T-helper 1 cell treated with Interleukin-12 subunit alpha and Interleukin-12 subunit beta and Interleukin-4 antibody, amounts not matched to agents 30 μg/mL and 1 μg/mL, for 36 hours (primary cell): Measurements from ENCODE around the gene UNC5C.

Source experiments
- H3K27ac Mint-ChIP-seq: one replicate; pipeline ENCODE4 v1.8.0; 2021; ENCODE audit warnings: mild to moderate bottlenecking, mixed read lengths
- H3K27me3 Mint-ChIP-seq: one replicate; pipeline ENCODE4 v1.8.0; 2021; ENCODE audit warnings: low read depth, mixed read lengths
- H3K36me3 Mint-ChIP-seq: one replicate; pipeline ENCODE4 v1.8.0; 2021; ENCODE audit warnings: low read depth, mixed read lengths
- H3K4me1 Mint-ChIP-seq: one replicate; pipeline ENCODE4 v1.8.0; 2021; ENCODE audit warnings: low read depth, mixed read lengths
- H3K4me3 Mint-ChIP-seq: one replicate; pipeline ENCODE4 v1.8.0; 2021; ENCODE audit warnings: mild to moderate bottlenecking, moderate library complexity, mixed read lengths
- H3K9me3 Mint-ChIP-seq: one replicate; pipeline ENCODE4 v1.8.0; 2021; ENCODE audit warnings: mixed read lengths

The UNC5C gene

GRCh38 chr4:95231681-95232080 is 317.1 kb downstream of the UNC5C start:
- H3K27me3 Mint-ChIP-seq: no peaks in the 10 kb centered on the region
- H3K4me1 Mint-ChIP-seq: no peaks in the 10 kb centered on the region

GRCh38 chr4:95225849-95226248 is 322.9 kb downstream of the UNC5C start:
- Mint-ChIP-seq H3K4me3 (no peak overlapping the region), H3K27me3 (no peaks in the 10 kb centered on the region), H3K36me3 (no peaks in the 10 kb centered on the region), H3K27ac (no peak overlapping the region), H3K9me3 (no peaks in the 10 kb centered on the region), H3K4me1 (no peaks in the 10 kb centered on the region)

More at GRCh38 chr4:95231681-95232080, 317.1 kb downstream of the UNC5C start:
- Mint-ChIP-seq H3K4me3 (no peak overlapping the region), H3K9me3 (no peaks in the 10 kb centered on the region), H3K36me3 (no peaks in the 10 kb centered on the region), H3K27ac (no peak overlapping the region)

DNA sequence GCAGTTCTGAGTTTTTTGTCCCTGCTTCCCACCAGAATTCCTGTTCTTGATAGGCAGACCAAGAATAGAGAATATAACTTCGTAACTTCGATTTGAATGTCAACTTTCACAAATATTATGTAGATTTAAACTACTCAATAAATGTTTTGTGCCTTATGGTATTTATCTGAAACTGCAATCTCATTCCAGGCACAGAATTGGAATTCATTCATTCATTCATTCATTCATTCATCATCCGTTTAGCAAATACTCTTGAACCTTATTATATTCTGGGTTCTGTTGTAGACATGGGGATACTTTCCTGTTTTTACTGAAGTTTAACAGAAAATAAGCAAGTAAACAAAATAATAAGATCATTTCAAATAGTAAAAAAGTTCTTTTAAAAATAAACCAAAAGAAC is 324.4 kb downstream of the UNC5C start:
- Mint-ChIP-seq H3K9me3 (no peaks in the 10 kb centered on the region), H3K4me3 (no peak overlapping the region), H3K27me3 (no peaks in the 10 kb centered on the region), H3K36me3 (no peaks in the 10 kb centered on the region), H3K27ac (no peak overlapping the region), H3K4me1 (no peaks in the 10 kb centered on the region)

DNA sequence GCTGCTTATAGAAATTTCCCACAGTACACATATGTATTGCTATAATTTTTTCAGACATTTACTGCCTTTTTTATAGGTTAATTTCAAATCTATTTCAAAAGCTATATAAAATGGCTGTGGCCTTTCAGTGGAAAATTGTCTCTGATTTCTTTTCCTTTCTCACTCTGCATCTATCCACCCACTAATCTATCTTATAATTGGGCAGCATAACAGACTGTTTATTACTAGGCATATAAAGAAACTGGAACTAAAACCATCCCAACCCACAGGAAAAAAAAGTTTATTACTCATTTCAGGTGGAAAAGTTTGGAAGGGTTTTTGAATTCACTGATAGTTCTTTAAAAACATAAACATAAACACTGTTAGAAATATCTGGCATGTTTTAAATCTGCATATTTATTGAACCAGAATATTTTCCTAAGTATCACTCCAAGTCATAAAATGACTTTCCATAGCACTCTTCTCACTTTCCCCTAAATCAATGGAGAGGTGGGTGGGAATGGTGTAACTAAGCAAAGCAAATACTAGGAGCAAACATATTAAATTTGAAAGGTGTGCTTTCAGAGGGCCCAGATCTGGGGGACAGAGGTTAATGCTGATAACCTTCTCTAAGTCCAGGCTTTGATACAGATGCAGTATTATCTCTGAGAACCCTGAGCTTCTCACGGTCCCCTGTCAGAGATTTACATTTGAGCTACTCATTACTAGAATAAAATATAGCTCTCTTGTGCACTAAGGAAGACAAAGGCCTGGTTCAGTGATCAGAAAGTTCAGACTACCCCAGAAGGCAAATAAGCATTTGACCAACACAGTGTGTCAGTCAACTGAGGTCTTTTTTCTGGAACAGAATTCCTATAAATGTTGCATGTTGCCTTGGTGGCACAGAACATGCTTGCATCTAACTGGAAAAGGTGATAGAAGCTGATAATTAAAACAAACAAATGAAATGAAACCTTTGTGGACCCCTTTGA is 328.3 kb downstream of the UNC5C start:
- no peak overlapping the region for H3K4me3 Mint-ChIP-seq
- no peaks in the 10 kb centered on the region for H3K36me3 Mint-ChIP-seq
- no peak overlapping the region for H3K27ac Mint-ChIP-seq
- H3K27me3 Mint-ChIP-seq: no peaks in the 10 kb centered on the region
- H3K4me1 Mint-ChIP-seq: no peaks in the 10 kb centered on the region
- no peaks in the 10 kb centered on the region for H3K9me3 Mint-ChIP-seq

DNA sequence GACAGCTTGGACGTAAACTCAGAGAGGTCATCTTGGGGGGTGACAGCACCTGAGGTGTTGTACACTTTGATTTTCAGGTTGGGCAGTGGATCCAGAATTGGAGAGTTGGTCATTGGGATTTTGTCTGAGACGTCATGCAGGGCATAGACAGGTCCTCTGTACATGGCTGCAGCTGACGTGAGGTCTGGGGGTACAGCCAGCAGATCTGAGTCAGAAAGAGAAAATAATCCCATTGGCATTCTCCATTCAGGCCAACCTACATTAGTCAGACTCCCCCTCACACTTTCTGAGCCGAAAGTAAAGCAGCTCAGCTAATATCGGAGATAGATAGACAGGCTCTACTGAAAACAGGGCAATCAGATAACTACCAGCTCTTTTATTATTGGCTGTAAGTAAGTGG is 329.7 kb downstream of the UNC5C start:
- H3K27ac Mint-ChIP-seq: no peak overlapping the region

DNA sequence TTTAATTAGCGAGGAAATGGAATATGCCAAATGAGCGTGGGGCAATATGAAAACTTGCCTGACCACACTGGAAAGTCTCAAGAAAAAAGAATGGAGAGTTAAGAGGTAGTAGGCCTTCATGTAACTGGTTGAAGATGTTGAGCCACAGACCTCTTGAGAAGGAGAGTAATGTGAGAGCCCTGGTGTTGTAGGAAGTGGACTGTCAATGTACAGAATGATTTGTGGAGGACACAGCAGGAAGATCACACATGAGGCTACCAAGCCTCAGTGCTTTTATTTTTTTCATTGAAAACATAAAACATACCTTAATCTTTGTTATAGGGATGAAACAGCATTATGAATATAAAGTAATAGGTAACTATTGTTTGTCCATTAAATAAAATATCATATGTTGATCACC is 331.6 kb downstream of the UNC5C start:
- Mint-ChIP-seq H3K9me3 (no peaks in the 10 kb centered on the region), H3K4me3 (no peak overlapping the region), H3K27me3 (peaks cover 3% of the 10 kb centered on the region), H3K27ac (no peak overlapping the region), H3K4me1 (no peaks in the 10 kb centered on the region), H3K36me3 (no peaks in the 10 kb centered on the region)

More for the DNA sequence above, 329.7 kb downstream of the UNC5C start:
- Mint-ChIP-seq H3K9me3 (no peaks in the 10 kb centered on the region), H3K36me3 (no peaks in the 10 kb centered on the region), H3K27me3 (no peaks in the 10 kb centered on the region), H3K4me1 (no peaks in the 10 kb centered on the region), H3K4me3 (no peak overlapping the region)

- H3K27ac Mint-ChIP-seq: no peak overlapping the region
- H3K4me1 Mint-ChIP-seq: no peaks in the 10 kb centered on the region
- no peaks in the 10 kb centered on the region for H3K9me3 Mint-ChIP-seq
- no peak overlapping the region for H3K4me3 Mint-ChIP-seq
- H3K27me3 Mint-ChIP-seq: peaks cover 3% of the 10 kb centered on the region
- no peaks in the 10 kb centered on the region for H3K36me3 Mint-ChIP-seq
Observed at GRCh38 chr4:95216636-95217035, 332.1 kb downstream of the UNC5C start.

GRCh38 chr4:95215991-95216605 is 332.7 kb downstream of the UNC5C start:
- Mint-ChIP-seq H3K4me3 (no peak overlapping the region), H3K9me3 (no peaks in the 10 kb centered on the region), H3K36me3 (no peaks in the 10 kb centered on the region), H3K27me3 (peaks cover 3% of the 10 kb centered on the region), H3K4me1 (no peaks in the 10 kb centered on the region), H3K27ac (no peak overlapping the region)

DNA sequence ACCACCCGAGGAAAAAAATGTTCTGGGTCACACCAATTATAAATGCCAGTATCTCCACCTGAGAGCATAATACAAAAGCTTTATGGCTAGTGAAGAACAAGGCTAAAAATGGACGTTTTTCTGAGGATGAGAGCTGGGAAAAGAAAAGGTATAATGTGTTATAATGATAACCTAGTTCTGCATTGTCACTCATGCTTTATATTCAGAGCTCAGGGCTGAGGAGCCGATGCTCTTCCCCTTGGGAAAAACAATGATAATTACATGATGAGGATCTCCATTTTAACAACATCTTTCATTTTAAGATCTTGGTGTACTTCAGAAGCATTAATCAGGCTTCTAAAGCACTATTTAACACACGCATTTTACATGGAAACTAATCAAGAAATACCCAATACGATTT is 333.7 kb downstream of the UNC5C start:
- no peak overlapping the region for H3K27ac Mint-ChIP-seq
- no peaks in the 10 kb centered on the region for H3K36me3 Mint-ChIP-seq
- no peaks in the 10 kb centered on the region for H3K4me1 Mint-ChIP-seq
- peaks cover 3% of the 10 kb centered on the region for H3K27me3 Mint-ChIP-seq
- H3K9me3 Mint-ChIP-seq: no peaks in the 10 kb centered on the region
- H3K4me3 Mint-ChIP-seq: no peak overlapping the region

DNA sequence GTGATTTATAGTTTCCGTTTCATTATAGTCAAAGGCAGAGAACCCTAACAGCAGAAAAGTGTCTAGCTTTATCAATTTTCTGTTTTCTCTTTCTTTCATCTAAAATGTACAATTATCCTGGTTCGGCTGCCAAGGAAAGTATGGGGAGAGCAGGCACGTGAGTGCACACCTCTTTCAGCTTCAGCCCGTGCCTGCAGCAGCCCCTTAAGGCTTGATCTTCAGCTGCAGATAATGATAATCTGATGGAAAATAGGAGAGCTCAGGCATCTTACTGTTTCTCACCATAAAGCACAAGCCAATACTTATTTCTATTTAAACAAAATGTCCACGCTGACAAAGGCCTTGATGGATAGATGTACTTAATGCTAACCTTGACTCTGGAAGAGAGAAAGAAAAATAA is 334.4 kb downstream of the UNC5C start:
- no peaks in the 10 kb centered on the region for H3K9me3 Mint-ChIP-seq
- no peaks in the 10 kb centered on the region for H3K4me1 Mint-ChIP-seq
- H3K27ac Mint-ChIP-seq: no peak overlapping the region
- peaks cover 3% of the 10 kb centered on the region for H3K27me3 Mint-ChIP-seq
- no peak overlapping the region for H3K4me3 Mint-ChIP-seq
- H3K36me3 Mint-ChIP-seq: no peaks in the 10 kb centered on the region

DNA sequence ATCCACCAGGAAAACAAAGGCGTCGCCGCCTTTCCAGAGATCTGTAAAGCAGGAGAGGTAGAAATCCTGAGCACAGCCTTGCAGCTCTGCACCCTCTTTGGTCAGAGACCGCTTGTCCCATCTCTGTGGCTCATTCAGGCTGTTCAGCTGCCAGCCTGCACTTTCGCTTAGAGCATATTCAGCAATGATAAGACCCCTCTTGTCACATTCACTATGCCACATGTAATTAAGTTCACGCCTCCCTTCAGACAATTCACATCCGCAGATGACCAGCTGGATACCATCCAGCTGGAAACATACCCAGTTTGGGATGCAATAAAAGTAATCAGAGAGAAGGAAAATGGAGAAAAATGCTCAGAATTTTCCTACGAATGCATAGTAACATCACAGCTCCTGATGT is 335.4 kb downstream of the UNC5C start:
- Mint-ChIP-seq H3K4me3 (no peak overlapping the region), H3K27me3 (peaks cover 3% of the 10 kb centered on the region), H3K4me1 (no peaks in the 10 kb centered on the region), H3K36me3 (no peaks in the 10 kb centered on the region), H3K9me3 (no peaks in the 10 kb centered on the region), H3K27ac (no peak overlapping the region)

DNA sequence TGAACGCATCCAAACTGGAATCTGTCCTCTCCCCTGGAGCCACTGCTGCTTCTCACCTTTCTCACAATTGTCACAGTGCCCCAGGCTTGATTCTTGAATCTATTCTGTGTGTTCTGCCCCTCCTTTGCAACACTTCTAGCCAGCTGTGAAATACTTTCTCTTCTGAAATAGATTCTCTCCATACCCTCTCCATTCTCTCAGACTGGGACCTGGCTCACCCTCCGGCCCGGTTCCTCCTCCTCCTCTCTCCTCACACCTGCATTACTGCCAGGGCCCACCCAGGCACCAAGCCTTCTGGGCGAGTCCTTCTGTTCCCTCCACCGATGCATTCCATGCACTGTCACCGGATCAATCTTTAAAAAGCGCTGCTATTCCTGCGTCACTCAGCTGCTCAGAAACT is 336.1 kb downstream of the UNC5C start:
- no peaks in the 10 kb centered on the region for H3K4me1 Mint-ChIP-seq
- peaks cover 3% of the 10 kb centered on the region for H3K27me3 Mint-ChIP-seq
- H3K4me3 Mint-ChIP-seq: no peak overlapping the region
- no peaks in the 10 kb centered on the region for H3K36me3 Mint-ChIP-seq
- no peaks in the 10 kb centered on the region for H3K9me3 Mint-ChIP-seq
- H3K27ac Mint-ChIP-seq: no peak overlapping the region

- peaks cover 3% of the 10 kb centered on the region for H3K27me3 Mint-ChIP-seq
- H3K4me1 Mint-ChIP-seq: no peaks in the 10 kb centered on the region
- no peak overlapping the region for H3K27ac Mint-ChIP-seq
- H3K36me3 Mint-ChIP-seq: no peaks in the 10 kb centered on the region
- H3K4me3 Mint-ChIP-seq: no peak overlapping the region
- H3K9me3 Mint-ChIP-seq: no peaks in the 10 kb centered on the region
Observed at GRCh38 chr4:95209927-95210326, 338.8 kb downstream of the UNC5C start.

DNA sequence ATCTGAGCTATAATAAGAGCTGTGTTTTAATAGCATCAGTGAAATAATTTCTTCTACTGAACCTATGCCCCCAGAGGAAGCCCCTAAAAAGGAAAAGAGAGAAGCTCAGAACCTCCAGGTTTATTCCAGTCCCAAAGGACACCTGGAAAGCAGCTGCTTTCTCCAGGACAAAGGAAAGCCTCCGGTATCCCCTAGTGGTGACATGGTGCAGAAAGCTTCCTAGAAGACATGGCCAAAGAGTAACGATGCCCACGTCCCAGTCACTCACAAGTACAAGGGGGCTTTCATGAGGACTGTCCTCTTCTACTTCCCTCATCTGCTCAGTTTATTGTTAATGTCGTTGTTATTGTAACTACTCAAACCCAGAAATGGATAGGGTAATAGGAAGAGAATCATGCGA is 343.9 kb downstream of the UNC5C start:
- no peak overlapping the region for H3K4me3 Mint-ChIP-seq
- no peaks in the 10 kb centered on the region for H3K36me3 Mint-ChIP-seq
- no peaks in the 10 kb centered on the region for H3K4me1 Mint-ChIP-seq
- H3K27me3 Mint-ChIP-seq: no peaks in the 10 kb centered on the region
- no peaks in the 10 kb centered on the region for H3K9me3 Mint-ChIP-seq
- no peak overlapping the region for H3K27ac Mint-ChIP-seq

- H3K27ac Mint-ChIP-seq: no peak overlapping the region
- no peaks in the 10 kb centered on the region for H3K9me3 Mint-ChIP-seq
- no peaks in the 10 kb centered on the region for H3K36me3 Mint-ChIP-seq
- no peaks in the 10 kb centered on the region for H3K27me3 Mint-ChIP-seq
- no peaks in the 10 kb centered on the region for H3K4me1 Mint-ChIP-seq
- no peak overlapping the region for H3K4me3 Mint-ChIP-seq
Observed at GRCh38 chr4:95204267-95204844, 344.4 kb downstream of the UNC5C start.
